ENCODE measurements around the gene CAND2. TPM values are rescaled to one million over a fixed set of nuclear protein-coding genes. Genes with fewer than 3 reads are reported as not detected.

Gene CAND2
- total RNA-seq: 56.7 TPM
- long read RNA-seq, full-length matches to known transcripts: 23 of 77 reads
- long read RNA-seq, partial matches to known transcripts: 52 of 77 reads
- long read RNA-seq, other reads (novel, unspliced or antisense): 2 of 77 reads

- ATAC-seq: peak; percentile 90
- peak; percentile 87 for DNase-seq (ENCODE audit: missing footprints)
- intact Hi-C loops (cut with DNase I): loop anchor here (1.0 to 5.0 kb wide), 2 partner anchors 67 to 239 kb away; partner anchors contain the start of gene MKRN2
Measured at GRCh38 chr3:12796171-12797123, at the start of gene CAND2. TSS of gene CAND2 (plus strand) at chr3:12796680. CDS start at chr3:12796721, 41 bp downstream.

- ATAC-seq (no peak), DNase-seq (ENCODE audit: missing footprints) (no peak)
- intact Hi-C loops (cut with DNase I): no loop called here
Measured at GRCh38 chr3:12748477-12748876, 48.0 kb upstream of the CAND2 start.

- DNase-seq (ENCODE audit: missing footprints) (no peak), ATAC-seq (peak; percentile 70)
- intact Hi-C loops (cut with DNase I): no loop called here
Measured at GRCh38 chr3:12750223-12750622, 46.3 kb upstream of the CAND2 start.

GRCh38 chr3:12750658-12751071 lies 45.8 kb upstream of the CAND2 start:
- DNase-seq (ENCODE audit: missing footprints): no peak
- intact Hi-C loops (cut with DNase I): no loop called here
- ATAC-seq: peak; percentile 26

GRCh38 chr3:12751571-12751970 lies 44.9 kb upstream of the CAND2 start:
- no peak for ATAC-seq

GRCh38 chr3:12752102-12752501 lies 44.4 kb upstream of the CAND2 start:
- intact Hi-C loops (cut with DNase I): no loop called here
- ATAC-seq: no peak
- no peak for DNase-seq (ENCODE audit: missing footprints)

More at GRCh38 chr3:12751571-12751970, 44.9 kb upstream of the CAND2 start:
- intact Hi-C loops (cut with DNase I): no loop called here
- DNase-seq (ENCODE audit: missing footprints): no peak

- no peak for ATAC-seq
- DNase-seq (ENCODE audit: missing footprints): no peak
- intact Hi-C loops (cut with DNase I): no loop called here
Measured at GRCh38 chr3:12752809-12753208, 43.7 kb upstream of the CAND2 start.

- no peak for DNase-seq (ENCODE audit: missing footprints)
- intact Hi-C loops (cut with DNase I): no loop called here
- no peak for ATAC-seq
Measured at GRCh38 chr3:12753275-12754028, 43.0 kb upstream of the CAND2 start.

GRCh38 chr3:12754313-12754712 lies 42.2 kb upstream of the CAND2 start:
- intact Hi-C loops (cut with DNase I): no loop called here
- DNase-seq (ENCODE audit: missing footprints): no peak
- no peak for ATAC-seq

- ATAC-seq (no peak), DNase-seq (ENCODE audit: missing footprints) (no peak)
- intact Hi-C loops (cut with DNase I): loop anchor here (5.0 kb wide), 1 partner anchor 33 kb away; no protein-coding TSS in a partner anchor
Measured at GRCh38 chr3:12755754-12756153, 40.7 kb upstream of the CAND2 start.

- DNase-seq (ENCODE audit: missing footprints) (no peak), ATAC-seq (no peak)
- intact Hi-C loops (cut with DNase I): loop anchor here (5.0 kb wide), 1 partner anchor 34 kb away; no protein-coding TSS in a partner anchor
Measured at GRCh38 chr3:12756175-12756574, 40.3 kb upstream of the CAND2 start.

GRCh38 chr3:12756635-12757034 lies 39.8 kb upstream of the CAND2 start:
- ATAC-seq: no peak
- intact Hi-C loops (cut with DNase I): loop anchor here (5.0 kb wide), 1 partner anchor 34 kb away; no protein-coding TSS in a partner anchor
- DNase-seq (ENCODE audit: missing footprints): no peak

GRCh38 chr3:12758025-12758781 lies 38.3 kb upstream of the CAND2 start:
- intact Hi-C loops (cut with DNase I): loop anchor here (5.0 kb wide), 1 partner anchor 36 kb away; no protein-coding TSS in a partner anchor
- ATAC-seq: peak; percentile 66
- peak; percentile 74 for DNase-seq (ENCODE audit: missing footprints)

GRCh38 chr3:12759097-12759679 lies 37.3 kb upstream of the CAND2 start, which contains the start of gene TMEM40:
TSS of gene TMEM40 (minus strand) at chr3:12759259. CDS start at chr3:12749832, 9,427 bp downstream.
- DNase-seq (ENCODE audit: missing footprints) (no peak), ATAC-seq (no peak)
- intact Hi-C loops (cut with DNase I): loop anchor here (5.0 kb wide), 1 partner anchor 37 kb away; no protein-coding TSS in a partner anchor

- DNase-seq (ENCODE audit: missing footprints) (no peak), ATAC-seq (no peak)
- intact Hi-C loops (cut with DNase I): loop anchor here (5.0 kb wide), 1 partner anchor 38 kb away; no protein-coding TSS in a partner anchor
Measured at GRCh38 chr3:12759693-12760565, 36.6 kb upstream of the CAND2 start.

- no peak for DNase-seq (ENCODE audit: missing footprints)
- intact Hi-C loops (cut with DNase I): no loop called here
- no peak for ATAC-seq
Measured at GRCh38 chr3:12764171-12764776, 32.2 kb upstream of the CAND2 start.
